ENCODE measurements around the gene CPT1A.

Gene CPT1A

GRCh38 chr11:68863553-68864265 is 22.0 kb upstream of the CPT1A start:
- peaks cover 4% of the 10 kb centered on the region; the same call in 1 of the 2 replicates for H3K9me3 ChIP-seq (ENCODE audit: insufficient read depth, low read length)
- no peaks in the 10 kb centered on the region for H3K79me2 ChIP-seq (ENCODE audit: insufficient read depth, low read length)
- TF ChIP-seq, protein P1, sequence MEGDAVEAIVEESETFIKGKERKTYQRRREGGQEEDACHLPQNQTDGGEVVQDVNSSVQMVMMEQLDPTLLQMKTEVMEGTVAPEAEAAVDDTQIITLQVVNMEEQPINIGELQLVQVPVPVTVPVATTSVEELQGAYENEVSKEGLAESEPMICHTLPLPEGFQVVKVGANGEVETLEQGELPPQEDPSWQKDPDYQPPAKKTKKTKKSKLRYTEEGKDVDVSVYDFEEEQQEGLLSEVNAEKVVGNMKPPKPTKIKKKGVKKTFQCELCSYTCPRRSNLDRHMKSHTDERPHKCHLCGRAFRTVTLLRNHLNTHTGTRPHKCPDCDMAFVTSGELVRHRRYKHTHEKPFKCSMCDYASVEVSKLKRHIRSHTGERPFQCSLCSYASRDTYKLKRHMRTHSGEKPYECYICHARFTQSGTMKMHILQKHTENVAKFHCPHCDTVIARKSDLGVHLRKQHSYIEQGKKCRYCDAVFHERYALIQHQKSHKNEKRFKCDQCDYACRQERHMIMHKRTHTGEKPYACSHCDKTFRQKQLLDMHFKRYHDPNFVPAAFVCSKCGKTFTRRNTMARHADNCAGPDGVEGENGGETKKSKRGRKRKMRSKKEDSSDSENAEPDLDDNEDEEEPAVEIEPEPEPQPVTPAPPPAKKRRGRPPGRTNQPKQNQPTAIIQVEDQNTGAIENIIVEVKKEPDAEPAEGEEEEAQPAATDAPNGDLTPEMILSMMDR (IDR thresholded peaks at IDR 0.05; ENCODE audit: insufficient read depth, low read length, poor library complexity, severe bottlenecking) = no peak
- TF ChIP-seq EZH2phosphoT487 (conservative IDR thresholded peaks at IDR 0.05; ENCODE audit: low read length) = no peak
- no peak overlapping the region for H3K9ac ChIP-seq (ENCODE audit: low read length)
- no peaks in the 10 kb centered on the region for H3K9me2 ChIP-seq (replicated peaks; ENCODE audit: insufficient read depth, low read length)
- H3K27ac ChIP-seq (ENCODE audit: low read depth, low read length) = no peak overlapping the region
- H4K20me1 ChIP-seq (ENCODE audit: low read depth, low read length) = no peaks in the 10 kb centered on the region
- no peaks in the 10 kb centered on the region for H3K27me3 ChIP-seq (ENCODE audit: low read length)
- H3K36me3 ChIP-seq (ENCODE audit: low read length) = no peaks in the 10 kb centered on the region
- H2AFZ ChIP-seq (ENCODE audit: low read depth, low read length, severe bottlenecking) = no peak overlapping the region
- H3K4me3 ChIP-seq (ENCODE audit: insufficient read depth, low read length, poor library complexity, severe bottlenecking) = no peak overlapping the region
- H3K4me2 ChIP-seq (ENCODE audit: low read depth, low read length, poor library complexity, severe bottlenecking) = no peak overlapping the region
- H3F3A ChIP-seq (ENCODE audit: insufficient read depth) = no peaks in the 10 kb centered on the region

DNA sequence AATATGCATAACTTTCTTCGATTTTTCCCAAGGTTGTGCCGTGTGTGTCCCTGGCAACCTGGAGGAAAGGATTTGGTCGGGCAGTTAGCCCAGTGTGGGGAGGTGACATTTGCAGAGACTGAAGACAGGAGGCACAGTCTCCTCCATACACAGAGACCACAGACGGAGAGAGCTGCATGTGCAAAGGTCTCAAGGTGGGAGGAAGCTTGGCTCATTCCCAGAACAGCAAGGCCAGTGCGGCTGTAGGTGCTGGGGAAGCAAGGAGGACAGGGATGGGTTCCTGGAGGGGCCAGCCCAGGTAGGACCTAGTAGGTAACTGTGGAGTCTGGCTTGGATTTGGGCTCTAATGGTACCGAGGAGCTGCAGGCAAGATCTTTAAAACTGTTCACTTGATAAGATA is 20.7 kb upstream of the CPT1A start:
- Histone ChIP-seq H3K79me2 (ENCODE audit: insufficient read depth, low read length) (no peaks in the 10 kb centered on the region), H3K27ac (ENCODE audit: low read depth, low read length) (no peak overlapping the region), H3F3A (ENCODE audit: insufficient read depth) (no peaks in the 10 kb centered on the region), H3K36me3 (ENCODE audit: low read length) (no peaks in the 10 kb centered on the region), H4K20me1 (ENCODE audit: low read depth, low read length) (no peaks in the 10 kb centered on the region), H2AFZ (ENCODE audit: low read depth, low read length, severe bottlenecking) (no peak overlapping the region), H3K9ac (ENCODE audit: low read length) (no peak overlapping the region), H3K9me2 (replicated peaks; ENCODE audit: insufficient read depth, low read length) (no peaks in the 10 kb centered on the region), H3K4me3 (ENCODE audit: insufficient read depth, low read length, poor library complexity, severe bottlenecking) (no peak overlapping the region), H3K27me3 (ENCODE audit: low read length) (no peaks in the 10 kb centered on the region), H3K4me2 (ENCODE audit: low read depth, low read length, poor library complexity, severe bottlenecking) (no peak overlapping the region), H3K9me3 (ENCODE audit: insufficient read depth, low read length) (peaks cover 4% of the 10 kb centered on the region; the same call in 1 of the 2 replicates)
- no peak for TF ChIP-seq EZH2phosphoT487 (conservative IDR thresholded peaks at IDR 0.05; ENCODE audit: low read length)
- TF ChIP-seq, protein P1 (IDR thresholded peaks at IDR 0.05; ENCODE audit: insufficient read depth, low read length, poor library complexity, severe bottlenecking) = no peak

DNA sequence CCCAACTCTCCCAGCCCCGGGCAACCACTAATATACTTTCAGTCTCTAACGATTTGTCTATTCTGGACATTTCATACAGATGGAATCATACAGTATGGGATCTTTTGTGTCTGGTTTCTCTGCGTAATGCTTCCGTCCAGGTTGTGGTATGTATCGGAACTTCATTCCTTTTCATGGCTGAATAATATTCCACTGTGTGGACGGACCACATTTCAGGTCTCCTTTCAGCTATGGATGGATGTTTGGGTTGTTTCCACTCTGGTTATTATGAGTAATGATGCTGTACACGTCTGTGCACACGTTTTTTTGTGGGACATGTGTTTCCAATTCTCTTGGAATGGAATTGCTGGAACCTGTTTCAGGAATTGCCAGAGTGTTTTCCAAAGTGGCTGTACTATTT is 17.4 kb upstream of the CPT1A start:
- TF ChIP-seq, protein P1 (IDR thresholded peaks at IDR 0.05; ENCODE audit: insufficient read depth, low read length, poor library complexity, severe bottlenecking) = no peak
- TF ChIP-seq EZH2phosphoT487 (conservative IDR thresholded peaks at IDR 0.05; ENCODE audit: low read length) = no peak
- H3K36me3 ChIP-seq (ENCODE audit: low read length) = no peaks in the 10 kb centered on the region
- H3K4me2 ChIP-seq (ENCODE audit: low read depth, low read length, poor library complexity, severe bottlenecking) = no peak overlapping the region
- no peaks in the 10 kb centered on the region for H4K20me1 ChIP-seq (ENCODE audit: low read depth, low read length)
- no peaks in the 10 kb centered on the region for H3K27me3 ChIP-seq (ENCODE audit: low read length)
- no peak overlapping the region for H3K4me3 ChIP-seq (ENCODE audit: insufficient read depth, low read length, poor library complexity, severe bottlenecking)
- H3K9ac ChIP-seq (ENCODE audit: low read length) = no peak overlapping the region
- H3K27ac ChIP-seq (ENCODE audit: low read depth, low read length) = no peak overlapping the region
- no peaks in the 10 kb centered on the region for H3K79me2 ChIP-seq (ENCODE audit: insufficient read depth, low read length)
- no peak overlapping the region for H2AFZ ChIP-seq (ENCODE audit: low read depth, low read length, severe bottlenecking)
- peaks cover 3% of the 10 kb centered on the region; the same call in 1 of the 2 replicates for H3K9me3 ChIP-seq (ENCODE audit: insufficient read depth, low read length)
- H3F3A ChIP-seq (ENCODE audit: insufficient read depth) = no peaks in the 10 kb centered on the region
- no peaks in the 10 kb centered on the region for H3K9me2 ChIP-seq (replicated peaks; ENCODE audit: insufficient read depth, low read length)
